Measurements from ENCODE around the gene PEPD. TPM values are rescaled to one million over a fixed set of nuclear protein-coding genes. Genes with fewer than 3 reads are reported as not detected.
A peak's percentile ranks its signal among the peaks of the same experiment; 100 is the strongest.

Gene PEPD
- total RNA-seq, 1 experiment from 2014 or later: 84.3 TPM

DNA sequence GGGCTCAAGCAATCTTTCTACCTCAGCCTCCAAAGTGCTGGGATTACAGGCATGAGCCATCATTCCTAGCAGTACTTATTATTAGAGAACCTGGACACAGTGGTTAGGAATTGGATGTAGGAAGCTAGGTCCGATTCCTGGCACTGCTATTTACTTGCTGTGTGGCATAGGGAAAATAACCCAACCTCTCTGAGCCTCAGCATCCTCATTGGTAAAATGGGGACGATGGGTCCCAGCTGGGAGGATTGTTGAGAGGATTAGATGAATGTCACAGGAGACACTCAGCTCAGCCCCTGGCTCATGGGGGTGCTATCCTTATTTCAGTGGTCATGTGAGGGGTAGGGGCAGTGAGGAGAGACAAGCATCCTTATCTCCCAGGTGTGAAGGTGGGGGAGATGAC lies 6.8 kb upstream of the PEPD start:
- H3K4me3 ChIP-seq (ENCODE audit: insufficient read depth, low read depth, low read length): no peak overlapping the region
- DNase-seq: no peak
- H3K27me3 ChIP-seq (ENCODE audit: control insufficient read depth, insufficient read depth, low read length): no peaks in the 10 kb centered on the region
- no peaks in the 10 kb centered on the region for H3K36me3 ChIP-seq (replicated peaks; ENCODE audit: control insufficient read depth, insufficient read depth, low read length)

DNA sequence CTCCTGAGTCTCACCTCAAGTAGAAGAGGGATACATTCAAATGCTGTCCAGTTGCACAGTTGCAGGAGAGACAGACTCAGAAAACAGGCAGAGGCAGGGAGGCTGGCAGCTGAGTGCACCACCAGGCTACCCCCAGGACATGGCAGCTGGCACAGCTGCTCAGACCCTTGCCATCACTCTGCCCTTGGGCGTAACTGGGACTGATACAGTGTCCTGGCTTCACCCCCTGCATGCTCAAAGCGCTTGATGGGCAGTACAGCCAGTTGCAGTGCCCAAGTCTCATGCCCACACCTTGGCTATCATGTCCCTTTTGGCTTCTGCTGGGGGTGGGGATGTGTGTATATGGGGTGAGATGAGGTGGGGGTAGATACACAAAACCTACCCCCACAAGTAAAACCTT lies 5.5 kb upstream of the PEPD start:
- Histone ChIP-seq H3K4me3 (ENCODE audit: insufficient read depth, low read depth, low read length) (no peak overlapping the region), H3K27me3 (ENCODE audit: control insufficient read depth, insufficient read depth, low read length) (peaks cover 2% of the 10 kb centered on the region; the same call in 1 of the 2 replicates), H3K36me3 (replicated peaks; ENCODE audit: control insufficient read depth, insufficient read depth, low read length) (no peaks in the 10 kb centered on the region)
- DNase-seq: no peak

GRCh38 chr19:33524024-33524664 lies 2.6 kb upstream of the PEPD start:
- DNase-seq: no peak
- H3K36me3 ChIP-seq (replicated peaks; ENCODE audit: control insufficient read depth, insufficient read depth, low read length): no peaks in the 10 kb centered on the region
- H3K4me3 ChIP-seq (ENCODE audit: insufficient read depth, low read depth, low read length): no peak overlapping the region
- H3K27me3 ChIP-seq (ENCODE audit: control insufficient read depth, insufficient read depth, low read length): peaks cover 2% of the 10 kb centered on the region; the same call in 1 of the 2 replicates

- Histone ChIP-seq H3K36me3 (replicated peaks; ENCODE audit: control insufficient read depth, insufficient read depth, low read length) (no peaks in the 10 kb centered on the region), H3K27me3 (ENCODE audit: control insufficient read depth, insufficient read depth, low read length) (peaks cover 2% of the 10 kb centered on the region; the same call in 1 of the 2 replicates), H3K4me3 (ENCODE audit: insufficient read depth, low read depth, low read length) (no peak overlapping the region)
- DNase-seq: no peak
These were observed 1.6 kb upstream of the PEPD start for GRCh38 chr19:33523167-33523566.

DNA sequence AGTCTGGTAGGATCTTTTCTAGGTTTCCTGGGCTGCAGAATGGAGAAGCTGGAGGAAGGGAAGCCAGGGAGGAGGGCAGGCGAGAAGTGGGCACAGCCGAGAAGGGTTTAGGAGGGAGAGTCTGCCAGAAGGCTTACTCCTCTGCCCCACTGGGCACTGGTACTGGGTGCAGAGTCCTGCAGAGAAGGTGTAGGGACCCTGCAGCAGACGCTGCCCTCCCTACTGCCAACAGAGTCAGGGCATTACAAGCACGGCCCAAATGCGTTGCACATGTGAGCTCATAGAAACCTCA lies 726 bp upstream of the PEPD start:
- Histone ChIP-seq H3K4me3 (ENCODE audit: insufficient read depth, low read depth, low read length) (peak overlapping the region; percentile 47), H3K27me3 (ENCODE audit: control insufficient read depth, insufficient read depth, low read length) (peaks cover 2% of the 10 kb centered on the region; the same call in 1 of the 2 replicates), H3K36me3 (replicated peaks; ENCODE audit: control insufficient read depth, insufficient read depth, low read length) (no peaks in the 10 kb centered on the region)
- no peak for DNase-seq

- peak; percentile 37 for DNase-seq
- peak overlapping the region; percentile 88 for H3K4me3 ChIP-seq (ENCODE audit: insufficient read depth, low read depth, low read length)
These were observed 629 bp downstream of the PEPD start for GRCh38 chr19:33520844-33521479.

DNA sequence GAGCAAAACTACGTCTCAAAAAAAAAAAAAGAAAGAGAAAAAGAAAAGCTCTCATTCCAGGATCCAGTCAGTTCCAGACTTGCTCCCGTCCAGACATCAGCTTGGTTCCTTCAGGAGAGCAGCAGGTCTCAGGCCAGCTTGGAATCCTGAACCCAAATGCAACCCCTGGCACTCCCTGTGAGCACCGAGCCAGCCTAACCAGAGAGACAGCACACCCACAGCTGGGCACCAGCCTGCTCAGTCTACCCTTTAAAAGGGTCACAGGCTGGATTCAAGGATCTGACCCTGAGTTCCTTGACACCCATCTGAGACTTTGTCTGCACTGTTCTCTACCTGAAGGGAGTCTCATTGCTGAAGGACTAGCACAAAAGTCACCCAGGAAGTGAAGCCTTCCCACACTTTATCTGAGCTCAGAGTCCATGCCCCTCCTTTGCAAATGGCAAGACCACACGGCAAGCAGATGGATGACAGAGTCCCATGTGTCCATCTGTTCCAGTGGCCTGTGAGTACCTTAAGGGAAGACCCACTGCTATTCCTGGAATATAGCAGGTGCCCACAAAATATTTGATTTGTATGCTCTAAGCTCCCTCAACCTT lies 1.4 kb downstream of the PEPD start:
- no peak for DNase-seq
- Histone ChIP-seq H3K36me3 (replicated peaks; ENCODE audit: control insufficient read depth, insufficient read depth, low read length) (no peaks in the 10 kb centered on the region), H3K4me3 (ENCODE audit: insufficient read depth, low read depth, low read length) (no peak overlapping the region), H3K27me3 (ENCODE audit: control insufficient read depth, insufficient read depth, low read length) (peaks cover 2% of the 10 kb centered on the region; the same call in 1 of the 2 replicates)

More at GRCh38 chr19:33520844-33521479, 629 bp downstream of the PEPD start:
- Histone ChIP-seq H3K27me3 (ENCODE audit: control insufficient read depth, insufficient read depth, low read length) (peaks cover 2% of the 10 kb centered on the region; the same call in 1 of the 2 replicates), H3K36me3 (replicated peaks; ENCODE audit: control insufficient read depth, insufficient read depth, low read length) (no peaks in the 10 kb centered on the region)

DNA sequence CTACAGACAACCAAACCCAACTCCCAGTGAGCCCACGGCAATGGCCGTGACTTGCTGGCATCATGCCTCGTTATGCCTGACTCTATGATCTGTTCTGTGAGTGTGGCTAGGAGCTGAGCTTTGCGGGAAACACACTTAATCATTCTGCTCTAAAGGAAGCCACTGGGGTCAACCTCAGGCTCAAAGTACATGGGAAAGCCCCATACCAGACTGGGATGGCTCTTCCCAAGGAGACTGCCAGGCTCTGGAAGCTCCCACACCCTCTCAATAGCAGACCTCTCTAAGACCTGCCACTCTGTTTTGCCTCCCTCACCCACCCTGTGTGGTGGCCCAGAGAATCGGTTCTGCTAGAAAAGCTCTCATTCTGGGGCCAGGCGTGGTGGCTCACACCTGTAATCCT lies 2.2 kb downstream of the PEPD start:
- Histone ChIP-seq H3K27me3 (ENCODE audit: control insufficient read depth, insufficient read depth, low read length) (peaks cover 2% of the 10 kb centered on the region; the same call in 1 of the 2 replicates), H3K36me3 (replicated peaks; ENCODE audit: control insufficient read depth, insufficient read depth, low read length) (no peaks in the 10 kb centered on the region), H3K4me3 (ENCODE audit: insufficient read depth, low read depth, low read length) (no peak overlapping the region)
- no peak for DNase-seq

DNA sequence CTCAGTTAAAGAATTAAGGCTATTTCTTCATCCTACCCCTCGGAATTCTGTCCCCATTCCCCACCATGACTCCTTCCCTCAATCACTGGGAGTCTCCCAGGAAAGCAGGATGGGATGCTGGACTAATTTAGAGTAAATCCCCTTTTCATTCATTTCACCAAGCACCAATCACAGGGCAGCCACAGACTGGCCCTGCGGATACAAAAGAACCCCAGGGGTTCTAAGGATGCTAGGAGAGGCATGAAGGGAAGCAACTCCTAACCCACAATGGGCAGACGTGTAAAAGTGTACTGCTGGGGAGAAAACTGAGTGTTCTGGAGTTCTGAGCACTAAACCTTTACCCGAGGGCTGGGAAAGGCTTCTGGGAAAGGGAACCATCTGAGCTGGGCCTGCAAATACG lies 3.0 kb downstream of the PEPD start:
- no peaks in the 10 kb centered on the region for H3K36me3 ChIP-seq (replicated peaks; ENCODE audit: control insufficient read depth, insufficient read depth, low read length)
- H3K27me3 ChIP-seq (ENCODE audit: control insufficient read depth, insufficient read depth, low read length): peaks cover 2% of the 10 kb centered on the region; the same call in 1 of the 2 replicates
- DNase-seq: peak; percentile 71
- H3K4me3 ChIP-seq (ENCODE audit: insufficient read depth, low read depth, low read length): no peak overlapping the region

DNA sequence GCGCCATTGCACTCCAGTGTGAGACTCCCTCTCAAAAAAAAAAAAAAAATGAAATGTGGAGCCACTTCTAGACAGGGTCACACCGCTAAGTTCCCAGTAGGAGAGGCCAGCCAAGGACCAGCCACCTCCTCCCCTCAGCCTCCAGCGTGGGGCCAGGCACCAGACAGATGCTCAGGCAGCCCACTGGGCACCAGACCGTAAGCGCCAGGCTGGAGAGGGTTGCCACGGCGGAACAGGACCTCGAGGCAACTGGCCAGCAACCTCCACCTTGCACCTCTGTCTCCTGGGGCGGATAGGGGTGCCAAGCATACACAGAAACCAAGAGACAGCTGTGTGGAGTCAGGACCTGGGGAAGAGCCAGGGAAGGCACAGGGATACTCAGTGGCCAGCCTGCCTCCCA lies 3.7 kb downstream of the PEPD start:
- DNase-seq: no peak
- H3K4me3 ChIP-seq (ENCODE audit: insufficient read depth, low read depth, low read length): no peak overlapping the region
- H3K36me3 ChIP-seq (replicated peaks; ENCODE audit: control insufficient read depth, insufficient read depth, low read length): no peaks in the 10 kb centered on the region
- peaks cover 2% of the 10 kb centered on the region; the same call in 1 of the 2 replicates for H3K27me3 ChIP-seq (ENCODE audit: control insufficient read depth, insufficient read depth, low read length)

GRCh38 chr19:33515921-33516320 lies 5.7 kb downstream of the PEPD start:
- Histone ChIP-seq H3K27me3 (ENCODE audit: control insufficient read depth, insufficient read depth, low read length) (no peaks in the 10 kb centered on the region), H3K4me3 (ENCODE audit: insufficient read depth, low read depth, low read length) (no peak overlapping the region), H3K36me3 (replicated peaks; ENCODE audit: control insufficient read depth, insufficient read depth, low read length) (no peaks in the 10 kb centered on the region)
- no peak for DNase-seq

DNA sequence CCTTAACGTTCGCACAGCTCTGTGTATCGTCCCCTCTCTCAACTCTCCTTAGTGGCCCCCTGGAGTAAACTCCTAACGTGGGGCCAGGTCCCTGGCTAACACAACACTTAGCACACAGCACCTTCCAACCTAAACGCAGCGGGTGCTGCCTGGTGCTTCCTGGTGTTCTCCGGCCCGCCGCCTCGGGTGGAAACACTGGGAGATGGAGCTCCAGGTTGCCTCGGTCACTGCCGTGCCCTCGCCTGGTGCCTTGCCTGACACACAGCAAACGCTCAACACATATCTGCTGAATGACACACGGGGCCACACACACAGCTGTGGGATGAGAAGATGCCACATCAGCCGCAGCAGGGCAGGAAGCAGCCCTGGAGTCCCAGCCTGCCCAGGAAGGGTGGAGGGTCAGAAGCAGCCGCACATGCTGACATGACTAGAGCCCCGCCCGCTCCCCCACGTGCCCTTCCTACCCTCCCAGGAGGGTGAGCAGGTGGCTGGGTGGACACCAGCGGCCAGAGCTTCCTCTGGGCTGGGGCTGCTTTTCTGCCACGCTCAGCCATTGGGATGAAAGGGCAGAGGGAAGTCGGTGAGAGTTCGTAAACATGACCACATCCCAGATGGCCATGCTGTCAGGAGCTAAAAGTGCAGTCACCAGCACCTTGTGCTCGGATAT lies 6.6 kb downstream of the PEPD start:
- H3K36me3 ChIP-seq (replicated peaks; ENCODE audit: control insufficient read depth, insufficient read depth, low read length): no peaks in the 10 kb centered on the region
- H3K4me3 ChIP-seq (ENCODE audit: insufficient read depth, low read depth, low read length): no peak overlapping the region
- DNase-seq: peak; percentile 41
- H3K27me3 ChIP-seq (ENCODE audit: control insufficient read depth, insufficient read depth, low read length): no peaks in the 10 kb centered on the region

DNA sequence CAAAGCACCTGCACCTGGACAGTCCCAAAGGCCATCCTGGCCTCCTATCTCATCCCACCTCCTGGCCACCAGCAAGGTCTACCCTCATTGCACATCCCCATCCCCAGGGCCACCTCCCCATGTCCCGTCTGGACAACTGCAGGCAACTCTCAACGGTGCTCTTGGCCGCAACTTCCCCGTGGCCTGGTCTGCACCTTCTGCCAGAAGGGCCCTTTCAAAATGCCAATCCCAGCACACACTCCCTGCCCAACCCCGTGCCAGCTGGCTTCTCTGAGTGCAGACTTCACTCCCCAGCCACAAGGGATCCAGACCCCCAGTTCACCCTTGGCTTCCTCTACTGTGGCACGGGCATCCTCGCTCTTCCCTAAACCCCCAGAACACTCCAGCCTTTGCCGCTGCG lies 8.2 kb downstream of the PEPD start:
- no peak overlapping the region for H3K4me3 ChIP-seq (ENCODE audit: insufficient read depth, low read depth, low read length)
- no peak for DNase-seq

GRCh38 chr19:33512580-33513137 lies 8.9 kb downstream of the PEPD start:
- no peak for DNase-seq

More for the DNA sequence above, 8.2 kb downstream of the PEPD start:
- H3K36me3 ChIP-seq (replicated peaks; ENCODE audit: control insufficient read depth, insufficient read depth, low read length): no peaks in the 10 kb centered on the region
- no peaks in the 10 kb centered on the region for H3K27me3 ChIP-seq (ENCODE audit: control insufficient read depth, insufficient read depth, low read length)

More at GRCh38 chr19:33512580-33513137, 8.9 kb downstream of the PEPD start:
- H3K4me3 ChIP-seq (ENCODE audit: insufficient read depth, low read depth, low read length): no peak overlapping the region
- no peaks in the 10 kb centered on the region for H3K36me3 ChIP-seq (replicated peaks; ENCODE audit: control insufficient read depth, insufficient read depth, low read length)
- no peaks in the 10 kb centered on the region for H3K27me3 ChIP-seq (ENCODE audit: control insufficient read depth, insufficient read depth, low read length)

Measured in H7 (cell line).